Subcutaneous adipose tissue (tissue), 4 donors: Measurements from ENCODE around the gene MMP20. TPM values are rescaled to one million over a fixed set of nuclear protein-coding genes. Genes with fewer than 3 reads are reported as not detected.

ENCODE experiments used
- CTCF ChIP-seq: fragments of 450-650 bp; IDR thresholded peaks from one replicate; pipeline ENCODE4 v1.5.1; 2016; ENCODE audit warnings: low read depth, mild to moderate bottlenecking, control low read depth, antibody characterized with exemption, moderate library complexity
- total RNA-seq, 4 donors: library from RNA; depleted of rRNA; stranded (reverse); fragments of >200 nt; gene quantifications; one replicate each; pipeline ENCODE4 v1.1.0, GENCODE V29; 2016

The MMP20 gene
- total RNA-seq, 4 donors from 2014 or later, result not detected

GRCh38 chr11:102527684-102528083 lies 97.4 kb downstream of the MMP20 start:
- no peak for TF ChIP-seq CTCF

- TF ChIP-seq CTCF, result no peak
These were observed 98.1 kb downstream of the MMP20 start for GRCh38 chr11:102527041-102527440.

Other genes with a start within 250 kb of the MMP20 start
- gene TMEM123, start 172.6 kb downstream of the MMP20 start, total RNA-seq, result 100 to 1,000 TPM in 2 of 4 donors, 10 to 100 TPM in 2; 52.6 to 147 (median 101) TPM
- gene MMP7, start 94.6 kb downstream of the MMP20 start, total RNA-seq, result 10 to 100 TPM in 1 of 4 donors, 1 to 10 TPM in 2, under 1 TPM in 1; 0.98 to 99.8 (median 4.7) TPM
- 1 to 10 TPM in 1 of 4 donors, under 1 TPM in 1, not detected in 2; 0.68 to 2.6 TPM for gene MMP27, start 80.4 kb upstream of the MMP20 start, total RNA-seq
- 10 to 100 TPM in 1 of 4 donors, 1 to 10 TPM in 1, under 1 TPM in 2; 0.19 to 11.7 (median 2.1) TPM for gene MMP8, start 99.6 kb upstream of the MMP20 start, total RNA-seq
- gene MMP10, start 155.3 kb upstream of the MMP20 start, total RNA-seq, result not detected
- gene MMP1, start 172.8 kb upstream of the MMP20 start, total RNA-seq, result not detected
- 100 to 1,000 TPM in 2 of 4 donors, 1 to 10 TPM in 2; 5.4 to 672 (median 67.4) TPM for gene MMP3, start 218.3 kb upstream of the MMP20 start, total RNA-seq
- gene MMP12, start 249.7 kb upstream of the MMP20 start, total RNA-seq, result 10 to 100 TPM in 1 of 4 donors, not detected in 3; 17.0 TPM